SK-N-SH treated with all-trans-retinoic acid at 6 μM for 48 hours (cell line): ENCODE data around the gene WFS1.
A peak's percentile ranks its signal among the peaks of the same experiment; 100 is the strongest.

Experiments used
- ATAC-seq: fragments of 200-7000 bp; cut with Tn5 transposase; 3 replicates; pipeline ENCODE4 v1.9.1; 2020; ENCODE audit warnings: mild to moderate bottlenecking, moderate library complexity
- ARNTL ChIP-seq: fragments of 450-650 bp; formaldehyde crosslinking; IDR thresholded peaks from 2 replicates; pipeline ENCODE4 v1.5.0; 2020; ENCODE audit warnings: low read depth, mild to moderate bottlenecking, moderate library complexity, borderline replicate concordance
- BACH2 ChIP-seq: fragments of 250-450 bp; sonication (Bioruptor Pico); IDR thresholded peaks from 2 replicates; pipeline ENCODE4 v1.9.0; 2021; ENCODE audit warnings: mild to moderate bottlenecking, borderline replicate concordance
- CREB5 ChIP-seq: fragments of 250-450 bp; sonication (Bioruptor Pico); IDR thresholded peaks from 2 replicates; pipeline ENCODE4 v1.5.1; 2020; ENCODE audit warnings: low read depth, mild to moderate bottlenecking, moderate library complexity
- CSDC2 ChIP-seq: fragments of 250-450 bp; sonication (Bioruptor Pico); IDR thresholded peaks from 2 replicates; pipeline ENCODE4 v1.5.0; 2020; ENCODE audit warnings: mild to moderate bottlenecking, moderate library complexity
- CSRNP3 ChIP-seq: fragments of 250-450 bp; sonication (Bioruptor Pico); IDR thresholded peaks from 2 replicates; pipeline ENCODE4 v1.5.1; 2021; ENCODE audit warnings: mild to moderate bottlenecking, moderate library complexity
- ESRRG ChIP-seq: fragments of 250-450 bp; sonication (Bioruptor Pico); IDR thresholded peaks from 2 replicates; pipeline ENCODE4 v1.6.1; 2021; ENCODE audit warnings: mild to moderate bottlenecking
- GLIS3 ChIP-seq: fragments of 250-450 bp; sonication (Bioruptor Pico); IDR thresholded peaks from 2 replicates; pipeline ENCODE4 v1.5.0; 2020; ENCODE audit warnings: mild to moderate bottlenecking, moderate library complexity
- ISL1 ChIP-seq: fragments of 250-450 bp; sonication (Bioruptor Pico); IDR thresholded peaks from 2 replicates; pipeline ENCODE4 v2.1.2; 2022; ENCODE audit warnings: mild to moderate bottlenecking, moderate library complexity
- OSR1 ChIP-seq: fragments of 250-450 bp; sonication (Bioruptor Pico); IDR thresholded peaks from 2 replicates; pipeline ENCODE4 v1.8.0; 2022; ENCODE audit warnings: moderate library complexity, mild to moderate bottlenecking, inconsistent platforms
- POU6F1 ChIP-seq: fragments of 250-450 bp; sonication (Bioruptor Pico); IDR thresholded peaks from 2 replicates; pipeline ENCODE4 v1.8.0; 2021; ENCODE audit warnings: low read depth, mild to moderate bottlenecking, moderate library complexity, borderline replicate concordance
- SNAI2 ChIP-seq: fragments of 250-450 bp; sonication (Bioruptor Pico); IDR thresholded peaks from 2 replicates; pipeline ENCODE4 v1.5.0; 2020; ENCODE audit warnings: mild to moderate bottlenecking, moderate library complexity
- TOX ChIP-seq: fragments of 250-450 bp; sonication (Bioruptor Pico); IDR thresholded peaks from 2 replicates; pipeline ENCODE4 v1.8.0; 2021; ENCODE audit warnings: mild to moderate bottlenecking, moderate library complexity, borderline replicate concordance
- TSHZ2 ChIP-seq: fragments of 250-450 bp; sonication (Bioruptor Pico); IDR thresholded peaks from 2 replicates; pipeline ENCODE4 v1.5.0; 2020; ENCODE audit warnings: mild to moderate bottlenecking, moderate library complexity
- ZC3H10 ChIP-seq: fragments of 250-450 bp; sonication (Bioruptor Pico); IDR thresholded peaks from 2 replicates; pipeline ENCODE4 v1.5.1; 2021; ENCODE audit warnings: mild to moderate bottlenecking, moderate library complexity
- ZFP3 ChIP-seq: fragments of 250-450 bp; sonication (Bioruptor Pico); IDR thresholded peaks from 2 replicates; pipeline ENCODE4 v1.5.0; 2020; ENCODE audit warnings: mild to moderate bottlenecking, moderate library complexity
- ZNF565 ChIP-seq: fragments of 450-650 bp; formaldehyde crosslinking; conservative IDR thresholded peaks from 2 replicates; pipeline ENCODE4 v1.5.0; 2020; ENCODE audit warnings: low read depth, mild to moderate bottlenecking, moderate library complexity
- ZNF70 ChIP-seq: fragments of 450-650 bp; formaldehyde crosslinking; IDR thresholded peaks from 2 replicates; pipeline ENCODE4 v1.5.0; 2020; ENCODE audit warnings: mild to moderate bottlenecking, moderate library complexity
- ZNF8 ChIP-seq: fragments of 450-650 bp; formaldehyde crosslinking; IDR thresholded peaks from 2 replicates; pipeline ENCODE4 v1.5.0; 2020; ENCODE audit warnings: mild to moderate bottlenecking, moderate library complexity

Gene WFS1

GRCh38 chr4:6272863-6273660 lies 3.4 kb downstream of the WFS1 start:
- TF ChIP-seq POU6F1 (CRISPR knock-in tag): no peak
- ATAC-seq: peak; percentile 57

- TF ChIP-seq ZNF70 (CRISPR knock-in tag) (no peak), CSDC2 (CRISPR knock-in tag) (no peak), ZC3H10 (CRISPR knock-in tag) (no peak), ZNF565 (CRISPR knock-in tag) (no peak), SNAI2 (no peak), TSHZ2 (CRISPR knock-in tag) (no peak)
- ATAC-seq: no peak
Measured at GRCh38 chr4:6273661-6273990, 4.0 kb downstream of the WFS1 start.

- TF ChIP-seq GLIS3 (CRISPR knock-in tag): no peak
- TF ChIP-seq CSRNP3: no peak
- no peak for TF ChIP-seq ESRRG (CRISPR knock-in tag)
- no peak for TF ChIP-seq ISL1 (CRISPR knock-in tag)
- no peak for TF ChIP-seq OSR1
- no peak for TF ChIP-seq ZNF8 (CRISPR knock-in tag)
- TF ChIP-seq SNAI2: no peak
- no peak for TF ChIP-seq TOX (CRISPR knock-in tag)
- TF ChIP-seq ZNF70 (CRISPR knock-in tag): no peak
- TF ChIP-seq ZNF565 (CRISPR knock-in tag): no peak
- no peak for TF ChIP-seq CSDC2 (CRISPR knock-in tag)
- no peak for TF ChIP-seq ZC3H10 (CRISPR knock-in tag)
- TF ChIP-seq CREB5 (CRISPR knock-in tag): no peak
- TF ChIP-seq ZFP3 (CRISPR knock-in tag): no peak
- TF ChIP-seq ARNTL: no peak
- TF ChIP-seq POU6F1 (CRISPR knock-in tag): no peak
- no peak for TF ChIP-seq BACH2 (CRISPR knock-in tag)
- TF ChIP-seq, all 23 proteins: peak for 0
- no peak for ATAC-seq
Measured at GRCh38 chr4:6275351-6275750, 5.7 kb downstream of the WFS1 start.
